ENCODE data around the gene RSAD2.
"Not testable (repeated sequence)": the region's sequence is repeated elsewhere in the genome, so short reads cannot be mapped to it uniquely, and the experiment has no call there.

Gene RSAD2

DNA sequence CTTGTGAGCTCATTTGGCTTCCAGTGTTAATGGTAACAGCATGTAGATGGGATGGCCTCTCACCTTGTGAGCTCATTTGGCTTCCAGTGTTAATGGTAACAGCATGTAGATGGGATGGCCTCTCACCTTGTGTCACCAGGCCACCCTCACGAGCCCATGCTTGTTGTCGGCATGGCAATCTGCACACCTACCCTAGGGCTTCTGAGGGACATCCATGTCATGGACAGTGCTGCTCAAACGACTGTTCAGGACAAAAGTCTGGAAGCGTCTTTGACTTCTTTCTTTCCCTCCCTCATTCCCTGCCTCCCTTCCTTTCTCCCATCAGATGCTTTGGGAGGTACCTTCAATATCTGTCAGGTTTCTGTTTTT, 58.1 kb downstream of the RSAD2 start:
- 78% methylated on average over 4 of the region's 4 CpGs for WGBS, 2 experiments (ENCODE audit: insufficient coverage in 2 of 2)
- H3K4me1 ChIP-seq (ENCODE audit: control insufficient read depth, insufficient read depth, low read length, poor library complexity, severe bottlenecking); H3K9me3 ChIP-seq (ENCODE audit: control insufficient read depth, low read length); H3K4me3 ChIP-seq (ENCODE audit: extremely low read depth, insufficient read depth, low read length, poor library complexity, severe bottlenecking); H3K27ac ChIP-seq (ENCODE audit: low read depth, low read length, severe bottlenecking); H3K36me3 ChIP-seq (ENCODE audit: control insufficient read depth, insufficient read depth, low read length): not testable (repeated sequence)

DNA sequence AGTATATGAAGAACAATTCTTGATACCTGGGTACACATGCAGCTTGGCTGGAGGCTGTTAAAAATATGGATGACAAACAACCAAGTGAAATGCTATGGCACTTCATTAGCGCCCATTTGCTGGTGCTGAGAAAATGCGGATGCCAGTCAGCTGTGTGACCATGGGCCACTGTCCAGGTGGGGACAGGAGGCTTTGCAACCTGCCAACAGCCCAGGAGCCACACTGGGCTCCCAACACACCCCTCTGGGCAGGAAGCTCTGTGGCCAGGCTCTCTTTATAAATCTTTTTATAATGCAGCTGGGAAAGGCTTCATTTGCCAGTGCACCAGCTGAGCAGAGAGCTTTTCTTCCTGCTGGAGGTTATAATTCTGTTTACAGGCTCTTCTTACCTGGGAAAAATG, 59.6 kb downstream of the RSAD2 start:
- Histone ChIP-seq H3K36me3 (ENCODE audit: control insufficient read depth, insufficient read depth, low read length) (peaks cover 2% of the 10 kb centered on the region), H3K4me1 (ENCODE audit: control insufficient read depth, insufficient read depth, low read length, poor library complexity, severe bottlenecking) (no peaks in the 10 kb centered on the region), H3K9me3 (ENCODE audit: control insufficient read depth, low read length) (no peaks in the 10 kb centered on the region), H3K4me3 (ENCODE audit: extremely low read depth, insufficient read depth, low read length, poor library complexity, severe bottlenecking) (no peak overlapping the region), H3K27ac (ENCODE audit: low read depth, low read length, severe bottlenecking) (no peak overlapping the region)
- 84 to 86% methylated on average over 2 of the region's 2 CpGs for WGBS, 2 experiments (ENCODE audit: insufficient coverage in 2 of 2)

DNA sequence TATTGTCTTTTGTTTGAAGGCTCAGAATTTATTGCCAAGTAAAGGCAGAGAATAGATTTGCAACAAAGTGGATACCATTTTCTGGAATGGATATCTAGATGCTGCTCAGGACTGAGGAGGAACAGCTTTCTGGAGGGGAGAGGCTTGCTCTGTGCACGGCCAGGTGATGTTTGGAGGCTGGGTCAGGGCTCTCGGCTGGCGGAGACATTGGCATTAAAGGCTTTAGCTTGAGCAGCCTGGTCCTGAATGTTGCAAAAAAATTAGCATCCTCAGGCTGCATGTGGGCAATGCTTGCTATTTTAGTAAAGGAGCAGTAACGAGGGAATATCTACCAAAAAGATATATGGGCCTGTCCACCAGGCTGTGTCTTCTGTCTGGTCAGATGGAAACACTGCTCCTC, 60.0 kb downstream of the RSAD2 start:
- 86 to 94% methylated on average over 3 of the region's 4 CpGs for WGBS, 2 experiments (ENCODE audit: insufficient coverage in 2 of 2)
- H3K4me1 ChIP-seq (ENCODE audit: control insufficient read depth, insufficient read depth, low read length, poor library complexity, severe bottlenecking), result no peaks in the 10 kb centered on the region
- H3K4me3 ChIP-seq (ENCODE audit: extremely low read depth, insufficient read depth, low read length, poor library complexity, severe bottlenecking), result no peak overlapping the region
- H3K36me3 ChIP-seq (ENCODE audit: control insufficient read depth, insufficient read depth, low read length), result peaks cover 4% of the 10 kb centered on the region
- no peak overlapping the region for H3K27ac ChIP-seq (ENCODE audit: low read depth, low read length, severe bottlenecking)
- H3K9me3 ChIP-seq (ENCODE audit: control insufficient read depth, low read length), result no peaks in the 10 kb centered on the region

DNA sequence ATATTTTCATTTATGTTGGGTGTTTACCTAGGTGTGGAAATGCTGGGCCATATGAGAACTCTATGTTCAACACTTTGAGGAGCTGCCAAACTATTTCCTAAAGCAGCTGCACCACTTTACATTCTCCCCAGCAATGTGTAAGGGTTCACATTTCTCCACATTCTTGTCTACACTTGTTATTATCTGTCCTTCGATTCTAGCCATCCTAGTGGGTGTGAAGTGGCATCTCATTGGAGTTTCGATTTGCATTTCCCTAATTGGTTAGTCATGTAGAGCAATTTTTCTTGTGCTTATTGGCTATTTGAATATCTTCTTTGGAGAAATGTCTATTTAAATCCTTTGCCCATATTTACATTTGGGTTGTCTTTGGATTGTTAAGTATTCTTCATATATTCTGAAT, 61.5 kb downstream of the RSAD2 start:
- no peaks in the 10 kb centered on the region for H3K9me3 ChIP-seq (ENCODE audit: control insufficient read depth, low read length)
- no peak overlapping the region for H3K4me3 ChIP-seq (ENCODE audit: extremely low read depth, insufficient read depth, low read length, poor library complexity, severe bottlenecking)
- no peaks in the 10 kb centered on the region for H3K4me1 ChIP-seq (ENCODE audit: control insufficient read depth, insufficient read depth, low read length, poor library complexity, severe bottlenecking)
- H3K27ac ChIP-seq (ENCODE audit: low read depth, low read length, severe bottlenecking), result no peak overlapping the region
- peaks cover 4% of the 10 kb centered on the region for H3K36me3 ChIP-seq (ENCODE audit: control insufficient read depth, insufficient read depth, low read length)
- no CpG with 5 or more reads among the region's 2 CpGs for WGBS, 2 experiments (ENCODE audit: insufficient coverage in 2 of 2)

DNA sequence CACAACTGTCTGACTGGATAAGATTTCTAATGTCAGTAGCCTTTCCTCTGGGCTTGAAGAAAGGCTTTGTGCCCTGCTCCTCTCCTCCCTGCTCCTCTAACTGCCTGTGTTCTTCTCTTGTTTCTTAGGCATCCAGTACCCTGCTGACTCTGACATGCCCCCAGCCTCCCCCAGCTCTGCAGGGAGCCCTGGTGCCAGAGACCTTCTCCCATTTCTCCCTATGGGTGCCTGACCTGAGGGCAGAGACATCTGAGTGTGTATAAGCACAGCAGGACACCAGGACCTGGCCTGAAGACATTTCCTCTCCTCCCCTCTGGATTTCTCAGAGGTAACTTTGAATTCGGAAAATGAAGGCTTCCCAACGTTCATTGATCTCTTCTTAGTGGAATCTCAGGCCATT, 63.2 kb downstream of the RSAD2 start:
- no peak overlapping the region for H3K27ac ChIP-seq (ENCODE audit: low read depth, low read length, severe bottlenecking)
- WGBS, 2 experiments (ENCODE audit: insufficient coverage in 2 of 2), result no CpG with 5 or more reads among the region's 2 CpGs
- no peak overlapping the region for H3K4me3 ChIP-seq (ENCODE audit: extremely low read depth, insufficient read depth, low read length, poor library complexity, severe bottlenecking)
- peaks cover 12% of the 10 kb centered on the region for H3K36me3 ChIP-seq (ENCODE audit: control insufficient read depth, insufficient read depth, low read length)
- no peaks in the 10 kb centered on the region for H3K4me1 ChIP-seq (ENCODE audit: control insufficient read depth, insufficient read depth, low read length, poor library complexity, severe bottlenecking)
- H3K9me3 ChIP-seq (ENCODE audit: control insufficient read depth, low read length), result no peaks in the 10 kb centered on the region

DNA sequence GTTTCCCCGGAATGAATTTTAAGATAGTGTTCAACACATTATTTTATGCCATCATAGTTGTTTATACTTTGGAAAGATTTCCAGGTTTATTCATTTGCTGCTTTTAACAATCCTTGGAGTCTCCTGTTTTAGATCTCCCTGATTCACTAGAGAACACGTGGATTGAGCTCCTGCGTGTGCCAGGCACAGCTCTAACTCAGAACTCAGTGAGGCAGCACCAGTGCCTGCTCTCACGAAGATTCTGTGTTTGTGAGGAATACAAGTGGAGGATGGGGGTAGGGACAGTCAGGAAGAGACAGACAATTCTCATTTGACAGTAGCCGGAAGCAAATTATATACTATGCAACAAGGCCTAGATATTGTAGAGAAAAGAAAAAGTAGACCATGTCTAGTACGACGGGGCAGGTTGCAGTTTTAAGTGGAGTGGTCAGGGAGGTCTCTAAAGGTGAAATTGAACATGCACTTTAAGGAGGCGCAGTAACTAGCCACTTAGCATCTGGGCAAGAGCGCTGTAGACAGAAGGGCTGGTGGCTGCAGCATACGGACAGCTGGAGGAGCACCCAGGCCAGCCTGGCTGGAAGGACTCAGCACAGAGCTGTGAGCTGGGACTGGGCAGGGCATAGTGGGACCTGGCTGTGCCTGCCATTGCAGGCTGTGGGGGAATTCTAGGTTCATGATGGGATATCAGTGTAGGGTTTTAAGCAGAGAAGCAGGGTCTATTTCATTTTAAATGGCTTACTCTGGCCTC, 63.9 kb downstream of the RSAD2 start:
- Histone ChIP-seq H3K4me1 (ENCODE audit: control insufficient read depth, insufficient read depth, low read length, poor library complexity, severe bottlenecking) (no peaks in the 10 kb centered on the region), H3K36me3 (ENCODE audit: control insufficient read depth, insufficient read depth, low read length) (peaks cover 12% of the 10 kb centered on the region), H3K9me3 (ENCODE audit: control insufficient read depth, low read length) (no peaks in the 10 kb centered on the region), H3K4me3 (ENCODE audit: extremely low read depth, insufficient read depth, low read length, poor library complexity, severe bottlenecking) (no peak overlapping the region), H3K27ac (ENCODE audit: low read depth, low read length, severe bottlenecking) (no peak overlapping the region)
- 92 to 95% methylated on average over 6 to 7 of the region's 10 CpGs for WGBS, 2 experiments (ENCODE audit: insufficient coverage in 2 of 2)

DNA sequence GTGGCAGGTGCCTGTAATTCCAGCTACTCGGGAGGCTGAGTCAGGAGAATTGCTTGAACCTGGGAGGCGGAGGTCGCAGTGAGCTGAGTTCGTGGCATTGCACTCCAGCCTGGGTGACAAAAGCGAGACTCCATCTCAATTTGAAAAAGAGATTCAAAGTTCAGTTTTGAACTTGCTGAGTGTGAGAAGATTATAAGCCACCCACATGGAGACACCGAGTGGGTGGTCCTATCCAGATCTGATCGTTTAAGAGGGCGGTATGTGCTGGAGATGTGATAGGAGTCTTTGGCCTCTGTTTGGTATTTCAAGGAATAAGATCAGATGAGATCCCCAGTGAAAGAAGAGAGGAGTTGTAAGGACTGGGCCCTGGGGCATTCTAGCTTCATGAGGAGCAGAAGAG, 65.3 kb downstream of the RSAD2 start:
- WGBS, 2 experiments (ENCODE audit: insufficient coverage in 2 of 2), result 88 to 98% methylated on average over 7 to 8 of the region's 8 CpGs
- Histone ChIP-seq H3K4me1 (ENCODE audit: control insufficient read depth, insufficient read depth, low read length, poor library complexity, severe bottlenecking) (no peaks in the 10 kb centered on the region), H3K4me3 (ENCODE audit: extremely low read depth, insufficient read depth, low read length, poor library complexity, severe bottlenecking) (no peak overlapping the region), H3K27ac (ENCODE audit: low read depth, low read length, severe bottlenecking) (no peak overlapping the region), H3K36me3 (ENCODE audit: control insufficient read depth, insufficient read depth, low read length) (peaks cover 12% of the 10 kb centered on the region), H3K9me3 (ENCODE audit: control insufficient read depth, low read length) (no peaks in the 10 kb centered on the region)

DNA sequence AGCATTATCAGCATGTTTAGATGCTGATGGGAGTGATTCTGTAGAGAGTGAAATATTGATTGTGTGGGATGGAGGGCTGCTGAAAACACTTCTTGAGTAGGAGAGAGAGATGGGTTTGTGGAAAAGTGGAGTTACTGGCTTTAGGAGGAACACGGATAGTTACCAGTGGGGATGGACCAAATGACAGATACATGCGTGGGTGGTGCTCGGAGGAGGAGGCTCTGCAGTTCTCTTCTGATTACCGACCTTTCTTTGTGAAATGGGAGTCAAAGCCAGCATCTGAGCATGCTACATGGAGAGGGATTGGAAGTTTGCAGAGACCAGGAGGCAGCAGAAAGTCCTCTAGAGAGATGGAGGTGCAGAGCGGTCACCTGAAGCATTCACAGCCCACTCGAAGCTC, 65.9 kb downstream of the RSAD2 start:
- H3K4me1 ChIP-seq (ENCODE audit: control insufficient read depth, insufficient read depth, low read length, poor library complexity, severe bottlenecking), result no peaks in the 10 kb centered on the region
- no peaks in the 10 kb centered on the region for H3K9me3 ChIP-seq (ENCODE audit: control insufficient read depth, low read length)
- no peak overlapping the region for H3K4me3 ChIP-seq (ENCODE audit: extremely low read depth, insufficient read depth, low read length, poor library complexity, severe bottlenecking)
- H3K27ac ChIP-seq (ENCODE audit: low read depth, low read length, severe bottlenecking), result no peak overlapping the region
- peaks cover 12% of the 10 kb centered on the region for H3K36me3 ChIP-seq (ENCODE audit: control insufficient read depth, insufficient read depth, low read length)
- 86 to 96% methylated on average over 6 of the region's 6 CpGs for WGBS, 2 experiments (ENCODE audit: insufficient coverage in 2 of 2)

DNA sequence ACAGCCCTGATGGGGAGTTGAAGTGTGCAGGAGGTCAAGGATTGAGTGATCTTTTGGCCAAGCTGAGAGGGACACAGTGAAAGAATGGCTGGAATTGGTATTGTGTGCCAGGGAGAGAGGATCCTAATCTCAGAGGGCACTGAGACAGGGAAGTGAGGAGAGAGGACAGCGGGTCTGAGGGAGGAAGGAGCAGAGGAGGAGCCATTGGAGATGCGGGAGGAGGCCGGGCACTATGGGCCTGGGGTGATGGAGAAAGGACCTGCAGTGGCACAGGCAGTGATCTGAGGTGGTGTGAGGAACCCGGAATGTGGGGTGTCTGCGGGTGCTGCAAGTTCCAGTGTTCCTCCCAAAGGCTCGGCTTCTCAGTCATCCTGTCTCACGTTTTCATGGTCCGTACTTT, 66.4 kb downstream of the RSAD2 start:
- Histone ChIP-seq H3K27ac (ENCODE audit: low read depth, low read length, severe bottlenecking) (no peak overlapping the region), H3K36me3 (ENCODE audit: control insufficient read depth, insufficient read depth, low read length) (peaks cover 12% of the 10 kb centered on the region), H3K4me3 (ENCODE audit: extremely low read depth, insufficient read depth, low read length, poor library complexity, severe bottlenecking) (no peak overlapping the region), H3K4me1 (ENCODE audit: control insufficient read depth, insufficient read depth, low read length, poor library complexity, severe bottlenecking) (no peaks in the 10 kb centered on the region), H3K9me3 (ENCODE audit: control insufficient read depth, low read length) (no peaks in the 10 kb centered on the region)
- 92 to 98% methylated on average over 6 to 8 of the region's 8 CpGs for WGBS, 2 experiments (ENCODE audit: insufficient coverage in 2 of 2)

DNA sequence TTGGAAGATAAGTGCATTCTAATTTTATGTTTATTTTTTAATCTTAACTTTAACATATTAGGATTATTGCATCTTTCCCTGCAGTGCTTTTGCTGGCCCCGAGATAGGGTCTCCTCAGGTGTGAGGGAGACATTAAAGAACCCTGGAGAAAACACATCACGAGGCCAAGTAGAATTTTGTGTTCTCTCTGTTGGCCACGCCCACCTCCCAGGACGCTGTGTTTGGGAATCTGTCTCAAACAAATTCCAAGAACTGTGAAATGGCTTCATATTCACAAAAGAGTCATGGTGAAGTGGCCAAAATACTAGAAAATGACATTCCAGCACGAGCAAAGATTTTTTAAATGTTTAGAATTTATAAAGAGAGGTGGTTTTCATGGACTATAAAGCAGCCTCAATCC, 67.0 kb downstream of the RSAD2 start:
- H3K9me3 ChIP-seq (ENCODE audit: control insufficient read depth, low read length), result no peaks in the 10 kb centered on the region
- 92 to 97% methylated on average over 3 of the region's 5 CpGs for WGBS, 2 experiments (ENCODE audit: insufficient coverage in 2 of 2)
- H3K36me3 ChIP-seq (ENCODE audit: control insufficient read depth, insufficient read depth, low read length), result peaks cover 12% of the 10 kb centered on the region
- no peak overlapping the region for H3K27ac ChIP-seq (ENCODE audit: low read depth, low read length, severe bottlenecking)
- H3K4me3 ChIP-seq (ENCODE audit: extremely low read depth, insufficient read depth, low read length, poor library complexity, severe bottlenecking), result no peak overlapping the region
- H3K4me1 ChIP-seq (ENCODE audit: control insufficient read depth, insufficient read depth, low read length, poor library complexity, severe bottlenecking), result no peaks in the 10 kb centered on the region

DNA sequence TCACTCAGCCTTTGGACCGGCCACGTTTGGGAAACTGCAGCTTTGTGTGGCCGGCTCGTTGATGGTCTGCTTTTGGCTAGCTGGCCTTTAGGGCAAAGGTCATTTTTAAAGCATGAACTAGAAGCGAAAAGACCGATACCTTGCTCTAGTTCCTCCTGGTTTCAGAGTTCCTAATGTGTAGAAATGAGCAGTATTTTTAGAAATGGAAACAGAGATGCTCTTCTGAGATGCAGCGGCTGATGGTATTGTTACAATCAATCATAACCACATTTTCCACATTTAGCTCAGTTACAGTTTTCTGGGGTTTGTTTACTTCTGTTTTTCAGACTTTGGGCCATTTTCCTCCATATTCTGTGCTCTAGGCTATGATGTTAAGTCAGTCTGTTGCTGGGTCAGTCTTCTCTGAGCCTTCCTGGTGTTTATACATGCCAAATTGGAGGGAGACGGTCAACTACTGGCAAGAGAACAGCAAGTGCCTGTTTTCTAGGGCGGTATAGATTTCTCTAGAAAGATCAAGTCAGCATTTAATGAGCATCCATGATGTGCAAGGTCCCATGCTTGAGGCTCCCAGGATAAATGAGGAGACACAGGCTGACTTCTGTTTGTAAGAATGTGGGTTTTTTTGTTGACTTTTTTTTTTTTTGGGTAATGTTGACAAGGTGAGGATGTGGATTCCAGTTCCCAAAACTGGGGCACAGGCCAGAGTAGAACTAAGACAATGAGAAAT, 67.7 kb downstream of the RSAD2 start:
- 97 to 98% methylated on average over 5 to 8 of the region's 9 CpGs for WGBS, 2 experiments (ENCODE audit: insufficient coverage in 2 of 2)
- no peaks in the 10 kb centered on the region for H3K9me3 ChIP-seq (ENCODE audit: control insufficient read depth, low read length)
- H3K27ac ChIP-seq (ENCODE audit: low read depth, low read length, severe bottlenecking), result no peak overlapping the region
- peaks cover 12% of the 10 kb centered on the region for H3K36me3 ChIP-seq (ENCODE audit: control insufficient read depth, insufficient read depth, low read length)
- H3K4me3 ChIP-seq (ENCODE audit: extremely low read depth, insufficient read depth, low read length, poor library complexity, severe bottlenecking), result no peak overlapping the region
- no peaks in the 10 kb centered on the region for H3K4me1 ChIP-seq (ENCODE audit: control insufficient read depth, insufficient read depth, low read length, poor library complexity, severe bottlenecking)
